ENCODE data around the gene ITGA3.
A peak's percentile ranks its signal among the peaks of the same experiment; 100 is the strongest.

Gene ITGA3

GRCh38 chr17:50110591-50111349, 54.9 kb downstream of the ITGA3 start:
- no peak for DNase-seq (ENCODE audit: low read depth)

GRCh38 chr17:50111673-50112655, 56.1 kb downstream of the ITGA3 start:
- no peak for DNase-seq (ENCODE audit: low read depth)

- no peak for DNase-seq (ENCODE audit: low read depth)
Observed at GRCh38 chr17:50112694-50113093, 56.8 kb downstream of the ITGA3 start.

- DNase-seq (ENCODE audit: low read depth), result no peak
Observed at GRCh38 chr17:50113624-50114320, 57.9 kb downstream of the ITGA3 start.

GRCh38 chr17:50114401-50114800, 58.5 kb downstream of the ITGA3 start:
- no peak for DNase-seq (ENCODE audit: low read depth)

GRCh38 chr17:50114849-50115357, 59.0 kb downstream of the ITGA3 start:
- peak; percentile 55 for DNase-seq (ENCODE audit: low read depth)

GRCh38 chr17:50115756-50116155, 59.8 kb downstream of the ITGA3 start:
- DNase-seq (ENCODE audit: low read depth), result no peak

GRCh38 chr17:50117202-50118051, 61.5 kb downstream of the ITGA3 start:
- no peak for DNase-seq (ENCODE audit: low read depth)

GRCh38 chr17:50118076-50118827, 62.3 kb downstream of the ITGA3 start:
- DNase-seq (ENCODE audit: low read depth), result no peak

GRCh38 chr17:50118828-50119218, 62.9 kb downstream of the ITGA3 start:
- no peak for DNase-seq (ENCODE audit: low read depth)

GRCh38 chr17:50120475-50121253, 64.8 kb downstream of the ITGA3 start:
- no peak for DNase-seq (ENCODE audit: low read depth)

GRCh38 chr17:50122945-50123344, 67.0 kb downstream of the ITGA3 start:
- DNase-seq (ENCODE audit: low read depth), result no peak

- no peak for DNase-seq (ENCODE audit: low read depth)
Observed at GRCh38 chr17:50123649-50124349, 67.9 kb downstream of the ITGA3 start.

- DNase-seq (ENCODE audit: low read depth), result no peak
Observed at GRCh38 chr17:50125420-50125997, 69.6 kb downstream of the ITGA3 start.

- no peak for DNase-seq (ENCODE audit: low read depth)
Observed at GRCh38 chr17:50127697-50128361, 71.9 kb downstream of the ITGA3 start.

GRCh38 chr17:50128441-50129352, 72.8 kb downstream of the ITGA3 start:
- DNase-seq (ENCODE audit: low read depth), result no peak

GRCh38 chr17:50129353-50129727, 73.4 kb downstream of the ITGA3 start:
- DNase-seq (ENCODE audit: low read depth), result no peak
